NCI-H2196 treated with DMSO at 0.1 percent for 48 hours (cell line): ENCODE measurements around the gene TAS2R60.
"Not testable (repeated sequence)": the region's sequence is repeated elsewhere in the genome, so short reads cannot be mapped to it uniquely, and the experiment has no call there.

Source experiments
- DNase-seq: peaks from one replicate; lab custom pipeline; 2025; ENCODE audit not compliant: unreplicated experiment; lab: John Stamatoyannopoulos, UW

Gene TAS2R60, protein sequence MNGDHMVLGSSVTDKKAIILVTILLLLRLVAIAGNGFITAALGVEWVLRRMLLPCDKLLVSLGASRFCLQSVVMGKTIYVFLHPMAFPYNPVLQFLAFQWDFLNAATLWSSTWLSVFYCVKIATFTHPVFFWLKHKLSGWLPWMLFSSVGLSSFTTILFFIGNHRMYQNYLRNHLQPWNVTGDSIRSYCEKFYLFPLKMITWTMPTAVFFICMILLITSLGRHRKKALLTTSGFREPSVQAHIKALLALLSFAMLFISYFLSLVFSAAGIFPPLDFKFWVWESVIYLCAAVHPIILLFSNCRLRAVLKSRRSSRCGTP

DNA sequence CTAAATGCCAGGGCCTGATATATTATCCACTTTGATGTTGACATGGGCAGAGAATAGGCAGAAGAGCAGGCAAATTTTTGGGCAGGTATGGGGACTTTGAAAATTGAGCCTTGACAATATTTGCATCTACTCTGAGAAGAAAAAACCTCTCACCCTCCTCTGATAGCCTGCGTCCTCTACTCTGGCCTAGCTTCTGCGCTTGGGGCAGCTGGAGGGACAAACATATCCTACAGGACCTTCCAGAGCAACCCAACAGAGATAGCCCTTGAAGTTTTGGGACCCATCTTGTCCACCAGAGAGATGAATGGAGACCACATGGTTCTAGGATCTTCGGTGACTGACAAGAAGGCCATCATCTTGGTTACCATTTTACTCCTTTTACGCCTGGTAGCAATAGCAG lies at the start of gene TAS2R60:
TSS of gene TAS2R60 (plus strand) at position 301 of the 400 bp plus-strand sequence. CDS start at position 301, 0 bp downstream.
- no peak for DNase-seq

DNA sequence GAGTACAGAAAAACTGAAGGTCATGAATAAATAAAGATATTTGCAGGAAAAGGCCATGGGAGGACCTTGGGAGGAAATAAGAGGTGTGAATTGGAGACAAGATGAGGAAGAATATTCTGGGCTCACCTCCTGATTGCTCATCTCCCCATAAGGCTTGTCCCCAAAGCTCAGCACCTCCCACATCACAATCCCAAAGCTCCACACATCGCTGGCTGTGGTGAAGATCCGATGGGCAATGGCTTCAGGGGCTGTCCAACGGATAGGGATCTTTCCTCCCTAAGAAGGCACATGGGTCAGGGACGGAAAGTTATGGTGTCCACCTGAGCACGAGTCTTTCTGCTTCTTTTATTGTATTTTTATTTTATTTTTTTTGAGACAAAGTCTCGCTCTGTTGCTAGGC lies 49.2 kb upstream of the TAS2R60 start:
- DNase-seq = no peak

DNA sequence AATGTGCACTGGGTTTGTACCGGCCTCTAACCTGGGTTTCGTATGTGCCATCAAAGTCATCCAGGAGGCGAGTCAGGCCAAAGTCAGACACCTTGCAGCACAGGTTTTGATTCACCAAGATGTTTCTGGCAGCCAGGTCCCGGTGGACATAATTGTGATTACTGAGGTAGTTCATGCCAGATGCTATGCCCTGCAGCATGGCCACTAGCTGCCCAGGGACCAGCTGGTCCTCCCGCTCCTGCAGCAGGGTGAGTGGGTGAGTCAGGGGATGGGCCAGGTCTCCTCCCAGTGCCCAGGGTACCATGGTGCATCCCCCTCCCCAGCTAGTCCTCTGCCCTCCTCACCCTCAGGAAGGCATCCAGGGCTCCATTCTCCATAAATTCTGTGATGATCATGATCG lies 48.5 kb upstream of the TAS2R60 start:
- DNase-seq = no peak

DNA sequence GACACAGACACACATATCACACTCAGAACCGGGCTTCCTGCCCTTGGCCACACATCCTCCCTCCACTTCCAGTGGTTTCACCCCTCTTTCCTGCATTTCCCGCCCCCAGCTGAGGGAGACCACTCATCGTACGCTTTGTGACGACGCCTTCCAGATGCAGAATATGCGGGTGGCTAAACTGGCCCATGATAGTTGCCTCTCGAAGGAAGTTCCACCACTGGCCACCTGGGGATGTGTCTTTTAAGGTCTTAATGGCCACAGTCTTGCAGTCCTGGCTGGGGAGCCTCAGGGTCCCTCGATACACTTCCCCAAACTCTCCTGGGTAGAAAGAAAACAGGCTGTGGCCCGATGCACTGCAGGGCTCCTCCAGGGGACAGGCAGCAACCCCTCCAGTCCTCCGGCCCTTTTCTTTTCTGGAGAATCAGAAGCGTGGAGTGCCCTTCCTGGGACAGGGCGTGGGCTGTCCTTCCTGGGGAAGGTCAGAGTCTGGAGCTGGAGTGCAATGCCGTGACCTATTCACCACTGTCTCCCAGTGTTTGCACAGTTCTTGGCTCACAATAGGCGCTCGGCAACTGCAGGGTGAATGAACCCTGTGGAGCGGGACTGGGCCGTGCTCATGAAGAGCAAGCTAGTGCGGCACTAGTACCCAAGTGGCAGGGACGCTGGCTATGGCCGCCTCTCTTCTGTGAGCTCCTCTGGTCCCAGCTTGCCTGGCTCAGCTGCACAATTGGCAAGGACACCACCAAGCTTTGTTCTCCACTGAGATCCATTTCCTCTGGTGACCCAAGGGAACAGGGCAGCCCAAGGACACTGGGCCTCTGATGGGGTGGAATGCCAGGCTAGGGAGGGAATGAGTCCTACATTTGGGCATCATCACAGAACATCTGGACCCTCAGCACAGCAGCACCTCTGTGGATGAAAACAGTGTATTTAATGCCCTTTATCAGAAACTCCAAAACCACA lies 47.8 kb upstream of the TAS2R60 start:
- DNase-seq = no peak

DNA sequence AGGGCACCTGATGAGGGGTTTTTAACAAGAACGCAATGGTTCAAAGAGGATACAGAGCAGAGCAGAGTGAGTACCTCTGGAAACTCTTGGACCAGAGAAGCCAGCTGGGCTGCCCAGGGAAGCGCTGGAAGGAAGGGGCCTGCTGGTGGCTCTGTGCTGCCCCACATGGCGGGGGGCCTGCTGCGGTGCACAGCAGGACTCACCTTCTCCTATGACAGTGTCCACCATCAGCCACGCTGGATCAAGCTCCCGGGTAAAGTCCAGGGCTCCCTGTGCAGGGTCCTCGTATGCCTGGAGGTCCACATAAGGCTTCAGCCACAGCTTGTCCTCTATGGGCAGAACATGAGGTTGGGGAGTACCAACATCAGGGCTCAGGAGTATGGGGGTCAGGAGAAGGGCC lies 47.1 kb upstream of the TAS2R60 start:
- DNase-seq = no peak

DNA sequence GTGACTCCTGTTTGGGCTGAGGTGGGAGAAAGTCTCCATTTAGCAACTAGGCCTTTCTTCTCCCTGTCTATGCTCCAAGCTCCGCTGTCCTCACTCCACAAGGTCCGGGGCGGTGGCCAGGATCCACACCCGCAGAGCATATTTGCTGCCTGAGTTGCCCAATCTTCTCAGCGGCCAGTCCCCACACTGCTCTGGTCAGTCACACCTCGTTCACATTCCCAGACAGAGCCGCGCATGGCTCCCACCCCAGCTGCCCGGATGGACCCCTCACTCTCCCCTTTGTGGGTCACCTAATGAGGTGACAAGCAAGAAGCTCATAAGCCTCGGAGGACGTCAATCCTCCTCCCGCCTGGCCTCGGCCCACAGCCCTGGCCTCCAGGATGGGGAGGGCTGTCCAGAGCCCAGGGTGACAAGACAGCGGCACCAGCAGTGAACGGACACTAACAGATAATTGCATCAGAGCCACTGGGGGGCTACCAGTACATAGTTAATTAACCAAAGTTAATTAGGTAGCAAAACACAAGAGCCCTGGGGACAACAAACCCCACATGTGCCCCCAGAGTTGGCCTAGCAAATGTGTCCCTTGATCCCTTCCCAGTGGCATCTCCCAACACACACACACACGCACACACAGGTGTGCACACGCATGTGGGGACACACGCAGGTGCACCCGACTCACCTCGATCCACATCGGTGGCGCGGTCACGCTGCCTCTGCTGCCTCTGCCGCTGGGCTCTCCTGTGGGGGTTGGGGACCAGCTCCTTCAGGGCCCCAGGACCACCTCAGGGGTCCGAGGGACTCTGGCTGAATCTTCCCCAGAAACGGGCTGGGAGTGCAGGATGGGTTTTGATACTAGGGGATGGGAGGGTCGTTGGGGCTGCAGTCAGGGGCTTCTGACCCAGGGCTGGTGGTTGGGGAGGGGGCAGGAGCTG lies 46.4 kb upstream of the TAS2R60 start:
- no peak for DNase-seq

DNA sequence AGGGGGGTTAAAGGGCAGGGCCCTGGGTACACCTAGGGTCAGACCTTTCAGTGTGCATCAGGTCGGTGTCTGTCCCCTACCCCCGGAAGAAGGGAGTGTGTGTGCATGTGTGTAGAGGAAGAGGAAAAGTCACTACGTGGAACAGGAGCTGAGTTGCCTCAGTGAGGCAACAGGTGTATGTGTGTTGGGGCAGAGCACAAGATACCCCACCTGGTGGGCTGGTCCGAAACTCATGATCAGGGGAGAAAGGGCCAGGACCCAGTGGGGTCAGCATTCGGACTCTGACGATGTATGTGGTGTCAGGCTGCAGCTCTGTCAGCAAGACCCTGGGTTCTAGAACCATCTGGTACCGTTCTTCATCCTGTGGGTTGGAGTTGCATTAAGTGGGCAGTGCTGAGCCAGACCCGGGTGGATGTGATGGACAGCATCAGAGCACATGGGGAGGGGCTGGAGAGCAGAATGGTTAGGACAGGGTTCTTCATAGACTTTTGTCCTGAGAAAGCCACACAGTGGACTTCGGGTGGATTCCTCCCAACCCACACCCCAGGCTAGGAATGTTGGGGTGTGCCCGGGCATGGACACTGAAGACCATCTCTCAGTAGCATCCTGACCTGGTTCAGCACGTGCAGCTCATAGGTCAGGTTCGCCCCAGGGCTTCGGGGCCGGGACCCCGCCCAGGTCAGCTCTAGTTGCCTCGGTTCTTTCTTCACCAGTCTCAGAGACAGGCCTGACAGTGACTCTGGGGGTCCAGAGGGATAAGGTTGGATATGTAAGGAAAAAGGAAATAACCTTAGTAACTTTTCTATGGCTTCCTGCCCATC lies 45.3 kb upstream of the TAS2R60 start:
- no peak for DNase-seq

DNA sequence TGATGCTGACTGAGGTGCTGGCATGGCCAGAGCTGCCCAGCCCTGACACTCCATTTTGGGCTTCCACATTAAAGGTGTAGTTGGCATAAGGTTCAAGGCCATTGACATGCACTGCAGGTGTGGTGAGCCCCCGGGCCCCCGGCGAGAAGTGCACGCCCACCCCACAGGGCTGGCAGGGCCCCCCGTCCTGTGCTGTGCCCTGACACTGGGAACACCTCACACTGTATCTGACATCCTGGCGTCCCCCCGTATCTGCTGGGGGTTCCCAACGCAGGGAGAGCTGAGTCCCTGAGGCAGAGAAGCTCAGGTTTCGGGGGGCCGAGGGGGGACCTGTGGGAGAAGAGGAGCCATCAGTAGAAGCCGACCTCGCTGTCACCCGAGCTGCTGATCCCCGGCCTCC lies 44.6 kb upstream of the TAS2R60 start:
- no peak for DNase-seq

DNA sequence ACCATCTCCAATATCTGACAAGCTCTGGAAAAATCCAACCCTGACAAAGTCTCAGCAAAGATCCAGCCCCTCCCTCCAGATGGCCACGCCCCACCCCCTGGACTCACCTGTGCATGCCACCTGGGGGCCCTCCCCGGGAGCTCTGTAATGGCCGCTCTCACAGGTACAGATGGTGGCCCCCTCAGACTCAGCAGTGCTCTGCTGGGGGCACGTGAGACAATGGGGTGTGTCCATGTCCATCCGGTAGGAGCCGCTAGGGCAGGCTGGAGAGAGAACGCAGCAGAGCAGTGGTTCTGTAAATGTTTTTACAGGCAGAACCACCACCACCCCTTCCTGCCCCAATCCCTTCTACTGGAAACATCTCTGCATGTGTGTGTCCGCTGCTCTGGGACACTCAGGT lies 44.1 kb upstream of the TAS2R60 start:
- DNase-seq = no peak

DNA sequence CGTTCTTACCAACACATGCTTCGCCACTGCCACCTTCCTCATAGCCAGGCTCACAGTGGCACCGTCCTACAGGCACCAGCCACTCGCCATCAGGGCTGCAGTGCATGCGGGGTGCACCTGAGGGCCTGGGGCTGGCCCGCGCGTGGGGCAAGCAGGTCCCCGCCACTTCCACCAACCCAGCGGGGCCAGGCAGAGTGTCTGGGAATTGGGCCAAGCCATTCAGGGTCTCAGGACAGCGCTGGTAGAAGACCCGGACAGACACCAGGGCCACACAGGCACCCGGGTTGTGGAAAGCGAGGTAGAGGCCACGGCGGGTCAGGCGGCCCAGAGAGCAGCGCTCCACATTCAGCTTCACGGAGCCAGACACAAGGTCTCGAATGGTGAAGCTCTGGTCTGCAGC lies 43.6 kb upstream of the TAS2R60 start:
- DNase-seq = no peak

DNA sequence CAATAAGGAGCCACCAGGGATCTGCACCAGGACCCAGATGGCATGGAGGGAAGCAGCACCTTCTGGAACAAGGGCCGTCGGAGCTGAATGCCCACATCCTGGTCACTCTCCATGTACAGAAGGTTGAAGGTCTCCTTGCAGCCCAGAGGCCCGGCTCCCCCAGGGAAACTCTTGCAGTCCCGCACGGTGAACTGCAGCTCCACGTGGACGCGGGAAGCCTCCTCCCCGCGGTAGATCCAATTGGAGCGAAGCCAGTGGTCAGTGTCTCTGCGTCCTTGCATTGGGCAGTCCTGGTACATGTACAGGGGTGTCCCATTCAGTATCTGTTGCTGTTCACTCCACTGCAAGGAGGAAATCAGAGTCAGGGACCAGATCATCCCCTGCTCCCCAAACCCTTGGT lies 42.0 kb upstream of the TAS2R60 start:
- DNase-seq = no peak

DNA sequence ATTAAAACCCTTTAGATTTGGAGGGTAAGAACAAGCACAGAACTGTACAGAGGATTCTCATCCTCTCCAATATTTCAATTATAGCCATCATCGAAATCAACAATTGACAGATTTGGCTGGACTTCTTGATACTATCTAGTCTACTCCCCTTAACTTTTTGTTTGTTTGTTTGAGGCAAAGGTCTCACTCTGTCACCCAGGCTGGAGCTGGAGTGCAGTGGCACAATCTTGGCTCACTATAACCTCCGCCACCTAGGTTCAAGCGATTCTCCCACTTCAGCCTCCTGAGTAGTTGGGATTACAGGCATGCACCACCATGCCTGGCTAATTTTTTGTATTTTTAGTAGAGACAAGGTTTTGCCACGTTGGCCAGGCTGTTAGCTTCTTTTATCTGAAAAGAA lies 41.0 kb upstream of the TAS2R60 start:
- DNase-seq = not testable (repeated sequence)

DNA sequence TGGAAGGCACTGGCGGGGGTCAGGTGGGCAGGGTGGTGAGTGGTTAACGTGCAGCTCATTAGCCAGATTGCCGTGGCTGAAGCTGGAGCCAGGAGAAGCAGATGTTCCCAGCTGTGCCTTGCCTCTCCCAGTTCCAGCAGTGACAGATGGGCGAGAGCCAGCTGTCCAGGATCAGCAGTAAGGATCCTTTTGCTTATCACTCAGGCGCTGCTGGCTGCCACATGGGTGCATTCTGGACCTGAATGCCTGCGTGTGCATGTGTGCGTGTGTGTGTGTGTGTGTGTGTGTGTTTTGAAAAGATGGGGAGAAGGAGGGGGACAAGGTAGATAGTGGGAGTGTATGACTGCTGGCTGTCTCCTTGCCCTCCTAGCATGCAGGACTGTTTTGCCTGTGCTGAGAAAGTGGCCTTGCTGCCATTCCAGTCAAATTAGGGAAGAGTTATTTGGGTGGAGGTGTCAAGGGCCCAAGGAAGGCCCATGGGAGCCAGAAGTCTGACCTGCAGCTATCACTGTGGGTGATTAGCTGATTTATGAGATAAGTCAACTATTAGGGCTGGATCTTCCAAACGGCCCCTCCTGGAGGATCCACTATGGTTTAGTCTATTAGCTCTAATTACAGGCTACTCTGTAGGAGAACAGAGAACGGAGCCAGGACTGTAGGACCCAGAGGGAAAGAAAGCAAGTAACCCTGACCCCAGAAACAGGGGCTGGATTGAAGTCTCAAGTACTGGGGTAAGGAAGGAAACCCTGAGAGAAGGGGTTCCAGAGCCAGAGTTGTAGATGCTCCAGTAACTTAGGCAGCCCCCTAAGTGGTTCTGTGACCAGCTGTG lies 37.9 kb upstream of the TAS2R60 start:
- no peak for DNase-seq

DNA sequence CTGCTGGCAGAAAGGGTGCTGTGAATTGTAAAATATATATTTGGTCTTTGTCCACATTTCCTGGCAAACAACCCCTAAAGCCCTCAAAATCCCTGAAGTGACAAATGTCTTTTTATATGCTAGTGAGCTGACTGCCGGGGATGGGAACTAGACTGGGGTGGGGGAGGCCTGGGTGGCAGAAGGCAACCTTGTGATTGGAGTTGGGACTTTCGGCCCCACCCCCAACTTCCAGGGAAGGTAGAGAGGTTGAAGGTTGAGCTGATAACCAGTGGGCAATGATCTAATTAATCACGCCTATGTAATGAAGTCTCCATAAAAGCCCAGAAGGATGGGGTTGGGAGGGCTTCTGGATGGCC lies 37.3 kb upstream of the TAS2R60 start:
- no peak for DNase-seq

DNA sequence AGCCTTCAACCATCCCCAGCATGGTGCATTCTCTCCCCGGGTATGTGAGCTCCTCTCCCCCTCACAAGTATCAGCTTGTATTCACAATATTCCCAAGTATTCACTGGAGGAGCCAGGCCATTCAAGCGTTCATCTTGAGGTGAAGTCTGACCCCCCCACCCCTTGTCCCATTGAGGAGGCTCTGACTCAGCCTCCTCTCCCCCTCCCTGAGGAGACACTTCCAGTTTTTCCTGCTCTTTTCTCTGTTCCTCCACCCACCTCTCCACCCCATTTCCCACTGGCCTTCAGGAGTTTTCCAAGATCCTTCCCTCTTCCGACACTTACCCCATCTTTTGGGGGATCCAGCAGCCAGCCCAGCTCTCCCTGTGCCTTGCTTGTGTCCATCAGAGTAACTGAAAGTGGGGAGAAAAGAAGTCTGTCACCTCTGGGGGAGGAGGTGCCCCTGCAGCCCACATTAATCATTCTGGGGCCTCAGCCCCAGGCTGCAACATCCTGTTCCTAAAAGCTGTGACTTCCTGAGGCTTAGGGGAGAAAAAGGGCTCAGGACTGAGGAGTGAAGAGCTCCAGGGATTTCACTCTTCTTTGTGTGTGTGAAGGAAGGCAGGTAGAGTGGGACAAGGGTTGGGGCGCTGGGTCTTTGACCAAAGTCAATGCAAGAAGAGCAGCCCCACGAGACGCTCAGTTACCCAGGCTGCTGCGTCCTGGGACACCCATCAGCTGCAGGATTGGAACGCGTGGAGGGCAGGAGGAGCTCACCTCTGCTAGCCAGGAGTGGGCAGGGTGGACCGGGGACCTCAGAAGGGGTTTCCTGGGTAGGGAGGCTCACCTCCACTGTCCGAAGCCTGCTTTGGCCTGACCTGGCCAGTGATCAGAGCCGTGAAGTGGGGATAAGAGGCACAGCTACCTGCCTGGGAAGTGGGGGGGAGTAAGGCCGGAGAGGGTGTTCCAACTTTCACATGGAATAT lies 35.7 kb upstream of the TAS2R60 start:
- no peak for DNase-seq

DNA sequence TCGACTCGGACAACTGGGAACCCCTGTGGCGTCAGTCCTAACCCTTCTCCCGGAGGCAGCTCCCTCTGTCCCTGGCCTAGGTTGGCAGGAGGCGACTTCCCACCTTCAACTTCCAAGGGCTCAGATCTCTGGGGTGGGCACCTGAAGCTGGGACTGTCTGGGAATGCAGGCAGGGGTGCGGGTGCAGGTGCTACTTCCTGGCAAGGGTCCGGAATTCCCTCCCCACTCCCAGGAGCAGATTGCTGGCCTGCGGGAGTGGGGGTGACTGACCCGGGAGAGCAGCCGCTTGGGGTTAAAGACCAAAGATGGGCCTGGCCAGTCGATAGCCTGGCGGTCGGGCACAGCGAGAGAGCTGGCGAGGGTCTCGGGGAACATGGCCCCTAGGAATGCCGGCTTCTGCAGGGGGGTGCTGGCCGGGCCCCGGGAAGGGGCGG lies 35.0 kb upstream of the TAS2R60 start:
- no peak for DNase-seq

DNA sequence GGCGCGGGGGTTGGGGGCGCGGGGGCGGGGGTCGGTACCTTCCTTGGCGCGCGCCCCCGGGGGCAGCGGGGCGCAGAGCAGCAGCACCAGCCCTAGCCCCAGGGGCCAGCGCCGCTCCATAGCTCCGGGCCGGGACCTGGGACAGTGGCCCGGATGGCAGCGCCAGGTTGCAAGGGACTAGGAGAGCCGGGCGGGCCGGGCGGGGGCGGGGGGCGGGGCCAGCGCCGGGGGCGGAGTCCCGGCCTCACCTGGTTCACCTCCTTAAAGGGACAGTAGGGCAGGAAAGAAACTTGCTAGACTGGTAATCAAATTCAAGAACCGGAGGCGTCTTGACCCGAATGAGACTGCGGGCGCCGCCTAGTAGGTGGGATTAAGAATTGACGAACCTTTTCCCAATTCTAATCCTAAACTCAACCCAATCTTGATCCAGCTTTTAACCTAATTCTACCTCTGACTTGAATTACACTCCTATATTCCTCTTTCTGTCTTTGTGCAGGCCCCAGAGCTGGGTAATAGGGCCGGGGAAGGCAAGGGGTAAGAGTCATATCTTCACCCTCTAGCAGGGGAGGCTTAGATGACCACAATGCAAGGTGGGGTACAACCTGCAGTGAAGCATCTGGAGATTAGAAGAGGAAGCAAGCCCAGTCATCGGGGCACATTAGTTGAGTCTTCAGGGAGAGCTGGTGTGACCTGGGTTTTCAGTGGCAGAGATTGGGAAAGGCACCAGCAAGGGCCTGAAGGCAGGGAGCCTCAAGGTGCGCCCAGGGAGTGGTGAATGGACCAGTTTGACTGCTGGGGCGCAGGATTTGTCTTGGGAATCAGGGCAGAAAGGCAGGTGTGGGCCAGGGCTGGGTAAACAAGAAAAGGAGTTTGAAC lies 34.3 kb upstream of the TAS2R60 start, which contains the start of gene EPHA1:
TSS of gene EPHA1 (minus strand) at position 171 of the 876 bp plus-strand sequence. CDS start at position 120, 51 bp downstream.
- peak; percentile 34 for DNase-seq
